Keratinocyte (primary cell): ENCODE measurements around the gene FBXO42.

ENCODE experiments used
- CTCF ChIP-seq, 3 experiments: IDR thresholded peaks in 1 of 3; conservative IDR thresholded peaks in 1 of 3; optimal IDR thresholded peaks in 1 of 3; 2 replicates in 2 of 3; 3 replicates in 1 of 3; pipeline versions ENCODE3 to v1.5.1; 2011; ENCODE audit warnings: low read length in 3 of 3, mild to moderate bottlenecking in 3 of 3, moderate library complexity in 2 of 3, control low read depth in 1 of 3, inconsistent platforms in 1 of 3; ENCODE audit not compliant: insufficient read depth in 2 of 3; ENCODE audit errors: extremely low read depth in 1 of 3
- EZH2 ChIP-seq: IDR thresholded peaks from one replicate; pipeline ENCODE4 v1.6.1; 2012; ENCODE audit warnings: inconsistent platforms, mild to moderate bottlenecking, low read length, moderate library complexity

GRCh38 chr1:16260814-16261213 lies 91.5 kb downstream of the FBXO42 start:
- TF ChIP-seq CTCF (optimal IDR thresholded peaks at IDR 0.05 in 1 of 3, IDR thresholded peaks at IDR 0.05 in 1 of 3, conservative IDR thresholded peaks at IDR 0.05 in 1 of 3; ENCODE audit: extremely low read depth in 1 of 3, insufficient read depth in 2 of 3, low read length in 3 of 3), result no peak
- no peak for TF ChIP-seq EZH2
